Activated CD4-positive, alpha-beta T cell treated with anti-CD3 and anti-CD28 coated beads, Interleukin-2, amount 10 ng/mL, durations not matched to agents 24 days and 14 days (primary cell): ENCODE measurements around the gene SIRT5. TPM values are rescaled to one million over a fixed set of nuclear protein-coding genes. Genes with fewer than 3 reads are reported as not detected.

Experiments
- DNase-seq: peaks from one replicate; pipeline ENCODE4 v3.0.0; 2022
- H3K27ac Mint-ChIP-seq: one replicate; pipeline ENCODE4 v1.8.0; 2022; ENCODE audit warnings: mild to moderate bottlenecking, mixed read lengths
- H3K27me3 Mint-ChIP-seq: one replicate; pipeline ENCODE4 v1.8.0; 2022; ENCODE audit warnings: mixed read lengths
- H3K36me3 Mint-ChIP-seq: one replicate; pipeline ENCODE4 v1.8.0; 2022; ENCODE audit warnings: low read depth, mild to moderate bottlenecking, mixed read lengths
- H3K4me1 Mint-ChIP-seq: one replicate; pipeline ENCODE4 v1.8.0; 2021; ENCODE audit warnings: mixed read lengths
- H3K4me3 Mint-ChIP-seq: one replicate; pipeline ENCODE4 v1.8.0; 2022; ENCODE audit warnings: mild to moderate bottlenecking, moderate library complexity, mixed read lengths
- H3K9me3 Mint-ChIP-seq: one replicate; pipeline ENCODE4 v1.8.0; 2021; ENCODE audit warnings: mixed read lengths
- intact Hi-C: fragments of 100-400 bp; cut with micrococcal nuclease; formaldehyde crosslinking; loops from one replicate; pipeline ENCODE4 v1.15.1; 2023
- total RNA-seq: library from RNA; stranded (reverse); gene quantifications from 2 replicates; pipeline ENCODE4 v1.2.3, GENCODE V29; 2022

The SIRT5 gene
- 8.1 and 8.4 TPM in 2 replicates for total RNA-seq

DNA sequence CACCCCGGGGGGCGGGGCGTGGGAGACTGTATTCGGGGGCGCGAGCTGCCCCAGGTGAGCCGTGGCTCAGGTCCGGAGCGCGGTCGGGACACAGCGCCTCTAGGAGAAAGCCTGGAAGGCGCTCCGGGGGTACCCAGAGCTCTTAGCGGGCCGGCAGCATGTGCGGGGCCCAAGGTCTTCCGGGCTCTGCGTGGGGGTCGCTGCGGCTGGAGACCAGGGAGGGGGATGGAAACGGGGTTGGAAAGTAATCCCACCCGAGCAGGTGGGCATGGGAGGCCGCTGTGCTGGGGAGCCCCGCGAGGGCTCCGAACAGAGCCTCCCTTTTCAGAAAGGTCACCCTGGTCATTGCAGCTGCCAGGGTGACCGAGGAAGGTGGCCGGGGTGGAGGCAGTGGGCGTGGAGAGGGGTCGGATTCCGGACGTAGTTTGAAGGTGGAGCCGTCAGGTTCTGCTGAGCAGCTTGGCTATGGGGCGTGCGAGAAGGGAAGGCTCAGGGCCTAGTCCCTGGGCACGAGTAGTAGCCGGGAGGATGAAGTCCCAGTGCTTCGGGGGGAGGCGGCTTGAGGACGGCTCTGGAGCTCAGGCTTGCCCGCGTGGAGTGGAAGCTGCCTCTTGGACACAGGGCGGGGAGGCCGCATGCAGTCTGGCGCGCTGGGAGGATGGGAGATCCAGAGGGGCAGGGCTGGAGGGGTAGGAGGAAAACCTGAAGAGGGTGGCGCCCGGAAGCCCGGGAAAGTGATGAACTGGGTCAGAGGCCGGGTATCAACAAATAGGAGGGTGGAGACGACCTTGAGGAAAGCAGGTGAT, at the start of gene SIRT5:
Gene SIRT5, plus strand, starts transcription at position 31 of the 806 bp plus-strand sequence. CDS start 9,510 bp downstream, outside the sequence.
- peak; percentile 93 for DNase-seq
- Mint-ChIP-seq H3K36me3 (peaks cover 8% of the 10 kb centered on the region), H3K27ac (peak within 1 kb of the TSS; percentile 100), H3K4me3 (peak within 1 kb of the TSS; percentile 97), H3K27me3 (no peaks in the 10 kb centered on the region), H3K9me3 (no peaks in the 10 kb centered on the region), H3K4me1 (peaks cover 18% of the 10 kb centered on the region)
- intact Hi-C loops: loop anchor here (1.0 to 2.0 kb wide), 10 partner anchors 41 to 246 kb away; partner anchors contain the start of genes GFOD1, MCUR1, NOL7 and TBC1D7

- Mint-ChIP-seq H3K4me3 (no peak overlapping the region), H3K36me3 (no peaks in the 10 kb centered on the region), H3K4me1 (peaks cover 4% of the 10 kb centered on the region), H3K27me3 (no peaks in the 10 kb centered on the region), H3K9me3 (no peaks in the 10 kb centered on the region), H3K27ac (no peak overlapping the region)
- no peak for DNase-seq
- intact Hi-C loops: no loop called here
These were observed 49.4 kb upstream of the SIRT5 start for GRCh38 chr6:13524801-13525508.

DNA sequence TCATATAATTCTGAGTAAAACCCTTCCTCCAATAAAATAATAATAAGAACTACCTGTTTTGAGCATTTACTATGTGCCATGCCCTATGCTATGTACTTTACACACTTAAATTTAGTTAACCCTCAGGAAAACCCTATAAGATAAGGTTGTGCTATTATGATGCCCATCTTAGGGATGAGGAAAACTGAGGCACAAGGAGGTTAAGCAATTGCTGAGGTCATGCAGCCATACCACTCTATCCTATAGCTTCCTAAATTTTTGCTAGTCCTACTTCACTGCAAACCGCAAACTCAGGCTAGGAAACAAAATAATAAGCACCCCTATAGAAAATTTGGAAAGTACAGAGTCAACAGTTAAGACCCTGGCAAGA, 48.1 kb upstream of the SIRT5 start:
- H3K4me3 Mint-ChIP-seq: no peak overlapping the region
- intact Hi-C loops: no loop called here

DNA sequence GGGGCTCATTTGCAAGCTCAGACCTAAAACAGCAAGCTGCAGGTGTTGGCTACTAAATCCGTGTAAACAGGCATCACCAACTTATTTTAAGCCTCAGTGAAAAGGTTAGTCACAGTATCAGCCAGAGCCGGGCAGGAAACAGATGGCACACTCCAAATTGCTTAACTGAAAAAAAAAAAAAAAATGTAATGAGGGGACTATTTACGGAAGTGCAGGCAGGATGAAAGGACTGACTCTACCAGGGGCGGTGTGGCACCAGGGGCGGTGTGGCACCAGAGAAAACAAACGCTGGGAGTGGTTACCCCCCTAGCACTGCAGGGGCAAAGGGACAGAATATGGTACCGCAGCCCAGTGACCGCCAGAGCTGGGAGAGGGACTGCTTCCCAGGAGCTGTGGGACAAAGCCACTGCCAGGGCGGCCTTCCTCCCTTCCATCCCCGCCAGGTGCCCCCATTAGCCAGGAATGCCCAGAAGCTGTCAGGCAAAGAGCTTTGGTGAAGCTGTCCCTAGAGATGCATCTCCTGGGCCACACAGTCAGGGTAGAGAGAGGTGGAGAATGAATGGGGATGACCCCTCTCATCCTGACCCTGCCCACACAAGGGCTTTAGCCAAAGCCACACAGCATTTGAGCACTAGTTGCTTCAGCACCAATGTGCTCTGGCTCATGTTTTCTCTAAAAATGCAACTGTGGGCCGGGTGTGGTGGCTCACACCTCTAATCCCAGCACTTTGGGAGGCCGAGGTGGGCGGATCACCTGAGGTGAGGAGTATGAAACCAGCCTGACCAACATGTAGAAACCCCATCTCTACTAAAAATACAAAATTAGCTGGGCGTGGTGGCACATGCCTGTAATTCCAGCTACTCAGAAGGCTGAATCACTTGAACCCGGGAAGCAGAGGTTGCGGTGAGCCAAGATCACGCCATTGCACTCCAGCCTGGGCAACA, 47.4 kb upstream of the SIRT5 start:
- H3K4me3 Mint-ChIP-seq: no peak overlapping the region
- no peak for DNase-seq
- intact Hi-C loops: no loop called here
- no peaks in the 10 kb centered on the region for H3K36me3 Mint-ChIP-seq
- H3K27me3 Mint-ChIP-seq: peaks cover under 1% of the 10 kb centered on the region
- H3K9me3 Mint-ChIP-seq: no peaks in the 10 kb centered on the region
- no peak overlapping the region for H3K27ac Mint-ChIP-seq
- H3K4me1 Mint-ChIP-seq: peaks cover 4% of the 10 kb centered on the region

More for the DNA sequence above, 48.1 kb upstream of the SIRT5 start:
- Mint-ChIP-seq H3K4me1 (peaks cover 4% of the 10 kb centered on the region), H3K27me3 (no peaks in the 10 kb centered on the region), H3K9me3 (no peaks in the 10 kb centered on the region), H3K27ac (no peak overlapping the region), H3K36me3 (no peaks in the 10 kb centered on the region)
- DNase-seq: no peak

DNA sequence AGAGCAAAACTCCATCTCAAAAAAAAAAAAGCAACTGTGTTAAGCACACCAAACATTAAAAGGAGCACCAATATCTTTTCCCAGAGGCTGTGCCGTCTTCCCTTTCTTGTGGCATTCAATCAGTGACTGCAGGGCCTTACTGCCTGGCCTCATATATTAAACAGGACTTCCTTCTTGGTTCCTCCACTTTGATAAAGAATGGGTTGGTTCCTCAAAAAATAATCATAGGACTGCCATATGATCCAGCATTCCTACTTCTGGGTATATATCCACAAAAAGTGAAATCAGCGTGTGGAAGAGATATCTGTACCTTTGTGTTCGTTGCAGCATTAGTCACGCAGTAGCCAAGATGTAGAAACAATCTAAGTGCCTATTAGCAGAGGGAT, 46.7 kb upstream of the SIRT5 start:
- no peaks in the 10 kb centered on the region for H3K36me3 Mint-ChIP-seq
- H3K4me1 Mint-ChIP-seq: peaks cover 4% of the 10 kb centered on the region
- H3K27ac Mint-ChIP-seq: no peak overlapping the region
- no peak for DNase-seq
- intact Hi-C loops: no loop called here
- no peak overlapping the region for H3K4me3 Mint-ChIP-seq
- H3K9me3 Mint-ChIP-seq: no peaks in the 10 kb centered on the region
- peaks cover 2% of the 10 kb centered on the region for H3K27me3 Mint-ChIP-seq

DNA sequence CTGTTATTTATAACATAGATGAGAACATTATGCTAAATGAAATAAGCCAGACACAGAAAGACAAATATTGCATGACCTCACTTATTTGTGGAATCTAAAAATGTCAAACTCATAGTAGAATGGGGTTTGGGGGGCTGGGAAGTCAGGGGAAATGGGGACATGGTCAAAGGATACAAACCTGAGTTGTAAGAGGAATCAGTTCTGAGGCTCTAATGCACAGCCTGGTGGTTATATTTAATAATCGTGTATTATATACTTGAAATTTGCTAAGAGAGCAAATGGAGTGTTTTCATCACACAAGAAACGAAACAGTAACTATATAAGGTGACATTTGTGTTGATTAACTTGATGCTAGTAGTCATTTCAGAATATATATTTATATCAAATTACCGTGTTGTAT, 46.2 kb upstream of the SIRT5 start:
- Mint-ChIP-seq H3K36me3 (no peaks in the 10 kb centered on the region), H3K27ac (no peak overlapping the region), H3K4me3 (no peak overlapping the region), H3K9me3 (no peaks in the 10 kb centered on the region), H3K27me3 (peaks cover 2% of the 10 kb centered on the region), H3K4me1 (peaks cover 4% of the 10 kb centered on the region)
- DNase-seq: no peak
- intact Hi-C loops: no loop called here

DNA sequence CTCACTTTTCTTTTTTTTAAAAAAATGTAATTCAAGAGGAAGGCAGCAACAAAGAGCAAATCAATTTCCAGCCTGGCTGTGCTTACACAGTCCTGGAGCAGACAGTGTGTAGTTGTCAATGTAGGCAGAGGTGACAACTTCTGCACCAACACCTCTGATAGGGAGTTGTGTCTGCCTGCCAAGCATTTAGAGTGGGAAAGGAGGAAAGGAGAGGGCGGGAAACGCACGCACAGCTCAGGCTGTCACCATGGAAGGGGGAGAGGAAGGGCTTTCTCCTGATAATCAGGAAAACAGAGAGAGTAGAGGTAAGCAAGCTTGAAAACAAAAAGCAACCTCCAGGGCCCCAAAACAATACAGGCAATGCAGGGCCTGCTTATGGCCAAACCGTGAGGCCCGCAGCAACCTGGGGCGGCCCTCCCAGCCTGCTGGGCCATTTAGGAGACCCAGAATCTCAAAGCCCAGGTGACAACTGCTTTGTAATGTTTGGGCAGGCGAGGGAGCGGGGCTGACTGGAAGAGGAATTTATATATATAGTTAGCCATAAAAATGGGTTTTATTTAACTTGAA, 45.5 kb upstream of the SIRT5 start:
- H3K9me3 Mint-ChIP-seq: no peaks in the 10 kb centered on the region
- H3K4me1 Mint-ChIP-seq: peaks cover 4% of the 10 kb centered on the region
- intact Hi-C loops: no loop called here
- no peak overlapping the region for H3K27ac Mint-ChIP-seq
- DNase-seq: no peak
- no peak overlapping the region for H3K4me3 Mint-ChIP-seq
- peaks cover 2% of the 10 kb centered on the region for H3K27me3 Mint-ChIP-seq
- H3K36me3 Mint-ChIP-seq: no peaks in the 10 kb centered on the region

DNA sequence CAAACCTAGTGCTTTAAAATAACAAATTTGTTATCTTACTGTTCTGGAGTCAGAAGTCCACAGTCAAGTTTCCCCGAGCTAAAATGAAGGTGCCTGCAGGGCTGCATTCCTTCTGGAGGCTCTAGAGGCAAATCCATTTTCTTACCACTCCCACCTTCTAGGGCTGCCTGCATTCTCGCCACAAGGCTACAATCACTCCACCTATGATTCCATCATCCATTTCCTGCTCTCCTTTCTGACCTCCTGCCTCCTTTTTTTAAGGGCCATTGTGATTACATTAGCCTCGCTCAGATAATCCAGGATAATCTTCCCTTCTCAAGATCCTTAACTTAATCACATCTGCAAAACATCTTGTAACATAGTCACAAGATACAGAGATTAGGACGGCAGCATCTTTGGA, 42.4 kb upstream of the SIRT5 start:
- intact Hi-C loops: no loop called here
- no peak overlapping the region for H3K27ac Mint-ChIP-seq

GRCh38 chr6:13534536-13534935, 39.9 kb upstream of the SIRT5 start:
- no peaks in the 10 kb centered on the region for H3K4me1 Mint-ChIP-seq
- no peak for DNase-seq
- intact Hi-C loops: no loop called here
- H3K9me3 Mint-ChIP-seq: no peaks in the 10 kb centered on the region
- H3K4me3 Mint-ChIP-seq: no peak overlapping the region
- no peaks in the 10 kb centered on the region for H3K36me3 Mint-ChIP-seq
- no peak overlapping the region for H3K27ac Mint-ChIP-seq
- peaks cover 6% of the 10 kb centered on the region for H3K27me3 Mint-ChIP-seq

More for the DNA sequence above, 42.4 kb upstream of the SIRT5 start:
- Mint-ChIP-seq H3K4me3 (no peak overlapping the region), H3K9me3 (no peaks in the 10 kb centered on the region), H3K27me3 (peaks cover 2% of the 10 kb centered on the region), H3K4me1 (no peaks in the 10 kb centered on the region), H3K36me3 (no peaks in the 10 kb centered on the region)
- no peak for DNase-seq

GRCh38 chr6:13535306-13535705, 39.1 kb upstream of the SIRT5 start:
- peaks cover 6% of the 10 kb centered on the region for H3K27me3 Mint-ChIP-seq
- H3K4me3 Mint-ChIP-seq: no peak overlapping the region
- intact Hi-C loops: no loop called here
- no peaks in the 10 kb centered on the region for H3K9me3 Mint-ChIP-seq
- no peaks in the 10 kb centered on the region for H3K36me3 Mint-ChIP-seq
- no peaks in the 10 kb centered on the region for H3K4me1 Mint-ChIP-seq
- DNase-seq: no peak
- no peak overlapping the region for H3K27ac Mint-ChIP-seq

- no peaks in the 10 kb centered on the region for H3K4me1 Mint-ChIP-seq
- H3K9me3 Mint-ChIP-seq: no peaks in the 10 kb centered on the region
- H3K36me3 Mint-ChIP-seq: no peaks in the 10 kb centered on the region
- H3K4me3 Mint-ChIP-seq: no peak overlapping the region
- intact Hi-C loops: no loop called here
- H3K27ac Mint-ChIP-seq: no peak overlapping the region
- DNase-seq: no peak
- H3K27me3 Mint-ChIP-seq: peaks cover 5% of the 10 kb centered on the region
These were observed 37.4 kb upstream of the SIRT5 start for GRCh38 chr6:13536796-13537526.

GRCh38 chr6:13537527-13537897, 36.9 kb upstream of the SIRT5 start:
- Mint-ChIP-seq H3K27me3 (peaks cover 4% of the 10 kb centered on the region), H3K36me3 (no peaks in the 10 kb centered on the region), H3K4me1 (no peaks in the 10 kb centered on the region), H3K4me3 (no peak overlapping the region), H3K27ac (no peak overlapping the region), H3K9me3 (no peaks in the 10 kb centered on the region)
- intact Hi-C loops: no loop called here
- DNase-seq: no peak

DNA sequence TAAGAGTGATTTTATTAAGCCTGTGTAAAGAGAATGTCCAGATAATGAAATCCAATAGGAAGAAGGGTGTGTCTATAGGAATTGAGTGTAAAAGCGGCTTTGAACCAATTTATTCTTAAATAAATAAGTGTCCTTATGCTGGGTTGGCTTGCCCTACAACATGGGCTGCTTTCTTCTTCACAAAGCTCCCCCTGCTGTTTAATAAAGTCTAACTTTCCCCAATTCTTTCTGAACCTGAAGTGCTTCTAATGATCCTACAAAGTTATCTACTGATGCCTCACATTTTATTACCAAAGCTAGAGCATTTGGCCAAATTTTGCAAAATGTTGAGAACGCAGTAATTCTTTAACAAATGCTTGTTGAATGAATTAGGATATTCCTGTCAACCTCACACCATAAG, 36.3 kb upstream of the SIRT5 start:
- Mint-ChIP-seq H3K4me3 (no peak overlapping the region), H3K27ac (no peak overlapping the region), H3K27me3 (peaks cover 4% of the 10 kb centered on the region), H3K4me1 (no peaks in the 10 kb centered on the region), H3K36me3 (no peaks in the 10 kb centered on the region), H3K9me3 (no peaks in the 10 kb centered on the region)
- DNase-seq: no peak
- intact Hi-C loops: loop anchor here (1.0 kb wide), 1 partner anchor 202 kb away; no protein-coding TSS in a partner anchor
